HepG2 (cell line): ENCODE measurements around the gene KANSL1. TPM values are rescaled to one million over a fixed set of nuclear protein-coding genes. Genes with fewer than 3 reads are reported as not detected.

Experiments
- BRD4 ChIP-seq: sonication (generic); formaldehyde crosslinking; IDR thresholded peaks from 2 replicates; pipeline ENCODE4 v1.4.0; 2020; ENCODE audit warnings: missing genetic modification reagents
- CHD4 ChIP-seq: fragments of 200-600 bp; sonication (generic); IDR thresholded peaks from 2 replicates; pipeline ENCODE4 v1.7.0; 2017; ENCODE audit warnings: mild to moderate bottlenecking, low read length, borderline replicate concordance
- CREB1 ChIP-seq, 2 experiments: fragments of 450-650 bp in 1 of 2; IDR thresholded peaks; 2 replicates each; pipeline ENCODE4 v1.6.1; 2016 to 2017; ENCODE audit warnings: control low read depth in 1 of 2, mild to moderate bottlenecking in 1 of 2, missing compliant biosample characterization in 1 of 2, missing genetic modification characterization in 1 of 2
- DNMT3B ChIP-seq: conservative IDR thresholded peaks from 2 replicates; pipeline ENCODE4 v1.6.1; 2016; ENCODE audit warnings: missing biosample characterization, control low read depth
- ELF3 ChIP-seq: IDR thresholded peaks from 2 replicates; pipeline ENCODE4 v1.6.1; 2016; ENCODE audit warnings: missing genetic modification reagents, missing compliant biosample characterization
- FOXP1 ChIP-seq, 2 experiments: fragments of 450-650 bp in 1 of 2; IDR thresholded peaks; 2 replicates each; pipeline ENCODE4 v1.6.1; 2017 to 2018; ENCODE audit warnings: antibody characterized with exemption in 1 of 2
- GABPA ChIP-seq, 2 experiments: IDR thresholded peaks; 2 replicates each; pipeline ENCODE4 v1.6.1; 2011 to 2016; ENCODE audit warnings: low read depth in 2 of 2, low read length in 1 of 2, missing biosample characterization in 1 of 2, missing genetic modification characterization in 1 of 2
- HNF4A ChIP-seq: sonication (generic); formaldehyde crosslinking; IDR thresholded peaks from 2 replicates; pipeline ENCODE4 v1.4.0; 2020; ENCODE audit warnings: missing genetic modification reagents
- IKZF4 ChIP-seq: sonication (generic); formaldehyde crosslinking; IDR thresholded peaks from 2 replicates; pipeline ENCODE4 v1.5.1; 2020; ENCODE audit warnings: borderline replicate concordance, mild to moderate bottlenecking, low read depth, missing genetic modification reagents; ENCODE audit errors: not compliant biosample characterization
- MAF1 ChIP-seq: sonication (generic); formaldehyde crosslinking; IDR thresholded peaks from 2 replicates; pipeline ENCODE4 v1.5.0; 2020; ENCODE audit warnings: missing genetic modification reagents, borderline replicate concordance
- MAFF ChIP-seq: IDR thresholded peaks from 2 replicates; pipeline ENCODE4 v1.6.1; 2011; ENCODE audit warnings: low read depth, low read length, improper control_type of control experiment
- RFX1 ChIP-seq: fragments of 450-650 bp; IDR thresholded peaks from 2 replicates; pipeline ENCODE4 v1.6.1; 2017
- SOX13 ChIP-seq, 3 experiments: fragments of 450-650 bp in 1 of 3; sonication (generic) in 1 of 3; formaldehyde crosslinking in 1 of 3; IDR thresholded peaks in 2 of 3; conservative IDR thresholded peaks in 1 of 3; 2 replicates each; pipeline versions ENCODE4 v1.5.0 to v1.6.1; 2016 to 2020; ENCODE audit warnings: antibody characterized with exemption in 1 of 3, mild to moderate bottlenecking in 1 of 3, missing compliant biosample characterization in 1 of 3, missing genetic modification reagents in 1 of 3, moderate library complexity in 1 of 3
- SOX6 ChIP-seq, 2 experiments: fragments of 450-650 bp in 1 of 2; sonication (generic) in 1 of 2; formaldehyde crosslinking in 1 of 2; IDR thresholded peaks; 2 replicates each; pipeline versions ENCODE4 v1.4.0 to v1.6.1; 2017 to 2020; ENCODE audit warnings: antibody characterized with exemption in 1 of 2, mild to moderate bottlenecking in 1 of 2, missing genetic modification reagents in 1 of 2
- TARDBP ChIP-seq: sonication (generic); formaldehyde crosslinking; IDR thresholded peaks from 2 replicates; pipeline ENCODE4 v1.8.0; 2022; ENCODE audit warnings: mild to moderate bottlenecking, missing genetic modification reagents
- TBX2 ChIP-seq: sonication (generic); formaldehyde crosslinking; IDR thresholded peaks from 2 replicates; pipeline ENCODE4 v1.5.0; 2020; ENCODE audit warnings: missing genetic modification reagents, mild to moderate bottlenecking, borderline replicate concordance
- UBTF ChIP-seq: sonication (generic); formaldehyde crosslinking; IDR thresholded peaks from 2 replicates; pipeline ENCODE4 v1.4.0; 2020; ENCODE audit warnings: mild to moderate bottlenecking, missing genetic modification reagents
- ZNF136 ChIP-seq: sonication (generic); formaldehyde crosslinking; IDR thresholded peaks from 2 replicates; pipeline ENCODE4 v1.8.1; 2022; ENCODE audit warnings: low read depth, mild to moderate bottlenecking, moderate library complexity, missing genetic modification reagents
- ZNF616 ChIP-seq: sonication (generic); formaldehyde crosslinking; IDR thresholded peaks from 2 replicates; pipeline ENCODE4 v1.5.0; 2020; ENCODE audit warnings: low read depth, mild to moderate bottlenecking, missing genetic modification reagents
- ZNF775 ChIP-seq: sonication (generic); formaldehyde crosslinking; IDR thresholded peaks from 2 replicates; pipeline ENCODE4 v1.4.0; 2020; ENCODE audit warnings: missing genetic modification reagents, mild to moderate bottlenecking, moderate library complexity, borderline replicate concordance
- ZNF839 ChIP-seq: sonication (generic); formaldehyde crosslinking; IDR thresholded peaks from 2 replicates; pipeline ENCODE4 v1.4.0; 2020; ENCODE audit warnings: missing genetic modification reagents, mild to moderate bottlenecking, borderline replicate concordance
- ZSCAN12 ChIP-seq: sonication (generic); formaldehyde crosslinking; IDR thresholded peaks from 2 replicates; pipeline ENCODE4 v1.9.0; 2021; ENCODE audit warnings: mild to moderate bottlenecking, missing genetic modification reagents
- polyA plus RNA-seq, 8 experiments: library from polyadenylated mRNA; depleted of rRNA in 3 of 8; stranded (reverse) in 7 of 8; unstranded in 1 of 8; fragments of >200 nt; fragmentation: Illumina TruSeq in 4 of 8; extraction: Trizol in 4 of 8; gene quantifications; 2 replicates each; pipeline versions ENCODE4 v1.2.1 to v1.2.3, GENCODE V29; 2011 to 2016; ENCODE audit warnings: low read depth in 4 of 8, missing spikeins in 1 of 8, mixed read lengths in 1 of 8; ENCODE audit not compliant: insufficient read depth in 1 of 8
- total RNA-seq, 5 experiments: library from RNA; depleted of rRNA; stranded (reverse); fragments of >200 nt; fragmentation: Illumina TruSeq; extraction: Trizol; gene quantifications; 2 replicates each; pipeline ENCODE4 v1.2.3, GENCODE V29; 2016; ENCODE audit warnings: low read depth in 1 of 5
- TF ChIP-seq, protein P1 (sequence below): IDR thresholded peaks from 2 replicates; pipeline ENCODE4 v1.6.1; 2018; ENCODE audit warnings: missing genetic modification reagents

Gene KANSL1
- total and polyA plus RNA-seq, 2 of the 13 experiments (the other 11 are each of a cell fraction or from before 2014, with no cell fraction given), result 24.0 to 59.6 TPM

DNA sequence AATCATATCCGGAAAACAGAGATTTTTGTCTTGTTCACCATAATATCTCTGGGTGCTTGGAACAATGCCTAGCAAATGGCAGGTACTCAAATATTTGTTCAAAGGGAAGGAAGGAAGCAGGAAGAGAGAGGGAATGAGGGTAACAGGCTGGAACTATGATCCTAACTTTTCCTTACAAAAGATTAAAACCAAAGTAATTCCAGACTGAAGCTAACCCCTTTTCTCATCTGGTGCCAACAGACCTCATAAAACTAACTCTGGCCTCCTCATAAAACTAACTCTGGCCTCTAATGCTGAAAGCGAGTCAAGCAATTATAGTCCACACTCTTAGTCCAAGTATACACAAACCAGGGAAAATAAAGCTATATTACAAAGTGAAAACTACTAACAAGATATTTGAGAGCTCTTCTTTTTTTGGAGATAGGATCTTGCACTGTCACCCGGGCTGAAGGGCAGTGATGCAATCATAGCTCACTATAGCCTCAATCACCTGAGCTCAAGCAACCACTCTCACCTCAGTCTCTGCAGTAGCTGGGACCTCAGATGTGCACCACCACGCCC lies 84.6 kb downstream of the KANSL1 start (continued):
- TF ChIP-seq UBTF (CRISPR knock-in tag), result no peak
- no peak for TF ChIP-seq ZNF775 (CRISPR knock-in tag)
- no peak for TF ChIP-seq RFX1
- TF ChIP-seq IKZF4, result no peak
- TF ChIP-seq ZNF839 (CRISPR knock-in tag), result no peak
- TF ChIP-seq FOXP1 (IDR thresholded peaks at IDR 0.05), result no peak
- TF ChIP-seq FOXP1 (CRISPR knock-in tag; IDR thresholded peaks at IDR 0.05), result 0 out of 2 replicates have a peak, but pooled peaks have one; percentile 1
- TF ChIP-seq BRD4, result no peak
- no peak for TF ChIP-seq MAF1
- no peak for TF ChIP-seq MAFF
- TF ChIP-seq DNMT3B (CRISPR knock-in tag), result no peak
- TF ChIP-seq HNF4A (CRISPR knock-in tag), result no peak
- no peak for TF ChIP-seq TBX2 (CRISPR knock-in tag)
- TF ChIP-seq ELF3 (CRISPR knock-in tag), result peak; percentile 84; the same call in 1 of the 2 replicates
- TF ChIP-seq GABPA (IDR thresholded peaks at IDR 0.05; ENCODE audit: low read depth, low read length), result no peak
- TF ChIP-seq GABPA (CRISPR knock-in tag; IDR thresholded peaks at IDR 0.05; ENCODE audit: low read depth), result no peak
- TF ChIP-seq CHD4, result no peak
- no peak for TF ChIP-seq ZNF136 (CRISPR knock-in tag)
- no peak for TF ChIP-seq ZNF616
- TF ChIP-seq ZSCAN12, result no peak
- TF ChIP-seq SOX6 (IDR thresholded peaks at IDR 0.05), result no peak
- TF ChIP-seq SOX6 (CRISPR knock-in tag; IDR thresholded peaks at IDR 0.05), result peak; percentile 52
- TF ChIP-seq, protein P1, sequence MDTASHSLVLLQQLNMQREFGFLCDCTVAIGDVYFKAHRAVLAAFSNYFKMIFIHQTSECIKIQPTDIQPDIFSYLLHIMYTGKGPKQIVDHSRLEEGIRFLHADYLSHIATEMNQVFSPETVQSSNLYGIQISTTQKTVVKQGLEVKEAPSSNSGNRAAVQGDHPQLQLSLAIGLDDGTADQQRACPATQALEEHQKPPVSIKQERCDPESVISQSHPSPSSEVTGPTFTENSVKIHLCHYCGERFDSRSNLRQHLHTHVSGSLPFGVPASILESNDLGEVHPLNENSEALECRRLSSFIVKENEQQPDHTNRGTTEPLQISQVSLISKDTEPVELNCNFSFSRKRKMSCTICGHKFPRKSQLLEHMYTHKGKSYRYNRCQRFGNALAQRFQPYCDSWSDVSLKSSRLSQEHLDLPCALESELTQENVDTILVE (CRISPR knock-in tag), result peak; percentile 51; the same call in 1 of the 2 replicates
- no peak for TF ChIP-seq CREB1 (IDR thresholded peaks at IDR 0.05)
- TF ChIP-seq CREB1 (CRISPR knock-in tag; IDR thresholded peaks at IDR 0.05), result no peak
- 0 out of 2 replicates have a peak, but pooled peaks have one; percentile 12 for TF ChIP-seq SOX13 (IDR thresholded peaks at IDR 0.05)
- peak in 1 of 2 experiments; percentile 47; a peak in 2 of 4 replicates for TF ChIP-seq SOX13 (CRISPR knock-in tag; conservative IDR thresholded peaks at IDR 0.05 in 1 of 2, IDR thresholded peaks at IDR 0.05 in 1 of 2)
- peak; percentile 56; the same call in 1 of the 2 replicates for TF ChIP-seq TARDBP (CRISPR knock-in tag)
